Mucosa of rectum (tissue), 2 donors: ENCODE measurements around the gene IKZF2.

ENCODE experiments used
- H3K27ac ChIP-seq, 2 donors: one replicate each; pipeline ENCODE4 v1.7.0; 2013; ENCODE audit warnings: inconsistent platforms in 2 of 2, low read depth in 2 of 2, low read length in 2 of 2
- H3K27me3 ChIP-seq, 2 donors: one replicate each; pipeline ENCODE4 v1.7.0; 2013; ENCODE audit warnings: low read length in 2 of 2; ENCODE audit not compliant: control insufficient read depth in 2 of 2, insufficient read depth in 2 of 2
- H3K36me3 ChIP-seq, 2 donors: one replicate each; pipeline ENCODE4 v1.7.0; 2013; ENCODE audit warnings: low read length in 2 of 2; ENCODE audit not compliant: control insufficient read depth in 2 of 2, insufficient read depth in 2 of 2
- H3K4me1 ChIP-seq, 2 donors: one replicate each; pipeline ENCODE4 v1.7.0; 2013; ENCODE audit warnings: low read length in 2 of 2, mild to moderate bottlenecking in 1 of 2; ENCODE audit not compliant: control insufficient read depth in 2 of 2, insufficient read depth in 2 of 2
- H3K4me3 ChIP-seq, 2 donors: one replicate each; pipeline ENCODE4 v1.7.0; 2013; ENCODE audit warnings: low read length in 2 of 2
- H3K9ac ChIP-seq, 2 donors: one replicate each; pipeline ENCODE4 v1.7.0; 2013; ENCODE audit warnings: low read length in 2 of 2, low read depth in 1 of 2, mild to moderate bottlenecking in 1 of 2
- H3K9me3 ChIP-seq, 2 donors: one replicate each; pipeline ENCODE4 v1.7.0; 2013; ENCODE audit warnings: low read length in 2 of 2; ENCODE audit not compliant: control insufficient read depth in 2 of 2
- donor health status: healthy.
- donor health status: Normal muscosa, but diverticular disease.

The IKZF2 gene

GRCh38 chr2:213064099-213064498, 87.3 kb downstream of the IKZF2 start:
- no peak overlapping the region for H3K4me3 ChIP-seq
- H3K9ac ChIP-seq, result no peak overlapping the region
- H3K36me3 ChIP-seq, result no peaks in the 10 kb centered on the region
- no peaks in the 10 kb centered on the region for H3K9me3 ChIP-seq
- no peaks in the 10 kb centered on the region for H3K4me1 ChIP-seq
- H3K27ac ChIP-seq, result no peak overlapping the region
- no peaks in the 10 kb centered on the region for H3K27me3 ChIP-seq

- no peak overlapping the region for H3K9ac ChIP-seq
- no peak overlapping the region for H3K27ac ChIP-seq
- no peaks in the 10 kb centered on the region for H3K4me1 ChIP-seq
- H3K36me3 ChIP-seq, result no peaks in the 10 kb centered on the region
- H3K4me3 ChIP-seq, result no peak overlapping the region
- no peaks in the 10 kb centered on the region for H3K27me3 ChIP-seq
- no peaks in the 10 kb centered on the region for H3K9me3 ChIP-seq
Measured at GRCh38 chr2:213057977-213058376, 93.4 kb downstream of the IKZF2 start.

DNA sequence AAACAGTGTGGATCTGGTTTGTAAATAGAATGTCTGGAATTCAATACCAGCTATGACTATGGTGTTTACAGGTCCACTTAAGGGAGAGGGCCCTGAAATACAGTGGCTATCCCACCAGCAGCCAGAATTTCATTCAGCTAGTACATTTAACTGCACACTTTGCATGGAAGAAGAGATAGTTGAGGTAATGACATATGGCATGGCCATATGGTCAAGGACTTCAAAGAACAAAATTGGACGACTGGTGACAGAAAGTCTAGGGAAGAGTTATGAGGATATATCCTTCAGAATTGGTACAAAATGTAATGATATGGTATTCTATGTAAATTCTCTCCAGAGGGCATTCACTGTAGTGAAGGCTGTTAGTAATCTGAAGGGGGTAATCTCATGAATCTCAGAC, 105.0 kb downstream of the IKZF2 start:
- H3K27me3 ChIP-seq, result no peaks in the 10 kb centered on the region
- no peak overlapping the region for H3K9ac ChIP-seq
- H3K36me3 ChIP-seq, result no peaks in the 10 kb centered on the region
- H3K4me1 ChIP-seq, result no peaks in the 10 kb centered on the region
- no peaks in the 10 kb centered on the region for H3K9me3 ChIP-seq
- no peak overlapping the region for H3K27ac ChIP-seq
- H3K4me3 ChIP-seq, result no peak overlapping the region

GRCh38 chr2:213043566-213043965, 107.8 kb downstream of the IKZF2 start:
- Histone ChIP-seq H3K9ac (no peak overlapping the region), H3K27ac (no peak overlapping the region), H3K4me1 (no peaks in the 10 kb centered on the region), H3K9me3 (no peaks in the 10 kb centered on the region), H3K36me3 (no peaks in the 10 kb centered on the region), H3K27me3 (no peaks in the 10 kb centered on the region), H3K4me3 (no peak overlapping the region)

GRCh38 chr2:213042262-213042661, 109.2 kb downstream of the IKZF2 start:
- H3K27ac ChIP-seq, result no peak overlapping the region
- H3K4me1 ChIP-seq, result no peaks in the 10 kb centered on the region
- H3K9me3 ChIP-seq, result no peaks in the 10 kb centered on the region
- no peak overlapping the region for H3K9ac ChIP-seq
- H3K4me3 ChIP-seq, result no peak overlapping the region
- H3K36me3 ChIP-seq, result no peaks in the 10 kb centered on the region
- no peaks in the 10 kb centered on the region for H3K27me3 ChIP-seq

GRCh38 chr2:213036836-213037235, 114.6 kb downstream of the IKZF2 start:
- Histone ChIP-seq H3K4me3 (no peak overlapping the region), H3K9me3 (no peaks in the 10 kb centered on the region), H3K27ac (no peak overlapping the region), H3K9ac (no peak overlapping the region), H3K4me1 (no peaks in the 10 kb centered on the region), H3K36me3 (no peaks in the 10 kb centered on the region), H3K27me3 (no peaks in the 10 kb centered on the region)

DNA sequence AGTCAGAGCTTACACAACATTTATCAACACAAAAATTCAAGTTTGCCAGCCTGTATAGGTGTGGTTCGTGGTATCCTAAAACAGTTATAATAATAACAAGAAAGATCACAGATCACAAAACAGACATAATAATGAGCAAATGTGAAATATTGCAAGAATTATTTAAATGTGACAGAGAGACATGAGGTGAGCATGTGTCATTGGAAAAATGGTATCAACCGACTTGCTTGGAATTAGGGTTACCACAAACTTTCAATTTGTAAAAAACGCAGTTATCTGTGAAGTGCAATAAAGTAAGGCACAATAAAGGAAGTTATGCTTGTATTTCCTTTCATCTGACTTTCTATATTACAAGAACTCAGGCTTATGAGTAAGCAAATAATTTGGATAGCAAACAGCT, 116.8 kb downstream of the IKZF2 start:
- Histone ChIP-seq H3K27me3 (no peaks in the 10 kb centered on the region), H3K36me3 (no peaks in the 10 kb centered on the region), H3K9ac (no peak overlapping the region), H3K9me3 (no peaks in the 10 kb centered on the region), H3K27ac (no peak overlapping the region), H3K4me3 (no peak overlapping the region), H3K4me1 (no peaks in the 10 kb centered on the region)

GRCh38 chr2:213032607-213033006, 118.8 kb downstream of the IKZF2 start:
- H3K27me3 ChIP-seq, result no peaks in the 10 kb centered on the region
- no peak overlapping the region for H3K9ac ChIP-seq
- H3K9me3 ChIP-seq, result no peaks in the 10 kb centered on the region
- no peak overlapping the region for H3K27ac ChIP-seq
- no peaks in the 10 kb centered on the region for H3K4me1 ChIP-seq
- no peak overlapping the region for H3K4me3 ChIP-seq
- no peaks in the 10 kb centered on the region for H3K36me3 ChIP-seq

- Histone ChIP-seq H3K27me3 (no peaks in the 10 kb centered on the region), H3K36me3 (no peaks in the 10 kb centered on the region), H3K9me3 (no peaks in the 10 kb centered on the region), H3K4me1 (no peaks in the 10 kb centered on the region), H3K4me3 (no peak overlapping the region), H3K9ac (no peak overlapping the region), H3K27ac (no peak overlapping the region)
Measured at GRCh38 chr2:213022987-213023386, 128.4 kb downstream of the IKZF2 start.

DNA sequence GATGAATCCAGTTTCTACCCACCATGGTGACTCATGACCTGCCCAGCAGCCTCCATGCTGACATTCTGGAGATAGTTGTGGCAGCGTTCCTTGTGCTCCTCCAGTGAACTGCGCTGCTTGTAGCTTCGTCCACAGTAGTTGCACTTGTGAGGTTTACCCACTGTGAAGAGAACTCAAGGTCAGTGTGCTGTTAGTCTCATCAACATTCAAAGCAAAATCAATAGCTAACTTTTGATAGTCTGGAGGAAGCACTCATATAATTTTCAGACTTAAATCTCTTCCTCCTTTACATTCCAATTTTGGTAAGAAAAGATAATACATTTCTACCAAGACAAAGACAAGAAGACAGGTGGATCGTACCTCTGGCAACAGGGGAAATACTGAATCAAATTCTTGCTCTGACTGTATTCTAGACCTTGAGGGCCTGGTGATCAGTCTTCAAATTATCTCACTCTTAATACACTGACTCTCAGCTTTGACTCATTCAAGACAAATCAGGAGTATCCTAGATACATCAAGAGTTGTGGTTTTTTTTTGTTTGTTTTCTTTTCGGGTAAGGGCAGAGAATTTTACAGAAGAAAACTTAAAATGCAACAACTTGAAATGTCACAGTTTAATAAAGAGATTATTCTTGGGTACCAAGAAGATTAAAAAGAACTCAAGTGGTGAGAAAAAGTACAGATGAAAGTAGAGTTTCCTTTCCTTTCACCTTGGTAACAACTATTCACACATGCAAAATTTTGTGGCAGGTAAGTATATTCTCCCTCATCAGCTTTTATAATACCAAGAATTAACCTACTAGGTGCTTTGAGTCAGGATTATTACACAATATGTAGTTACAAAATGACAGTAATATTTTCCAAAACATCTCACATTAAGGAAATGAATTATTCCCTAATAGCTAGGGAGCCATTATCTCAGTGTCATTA, 129.2 kb downstream of the IKZF2 start:
- Histone ChIP-seq H3K27me3 (no peaks in the 10 kb centered on the region), H3K4me3 (no peak overlapping the region), H3K9ac (no peak overlapping the region), H3K36me3 (no peaks in the 10 kb centered on the region), H3K4me1 (no peaks in the 10 kb centered on the region), H3K27ac (no peak overlapping the region), H3K9me3 (no peaks in the 10 kb centered on the region)
